Gastrocnemius medialis (tissue), 4 donors: ENCODE results near the gene TACC3.

Experiments
- CTCF ChIP-seq, 5 experiments: fragments of 450-650 bp in 3 of 5; fragments of 200-600 bp in 2 of 5; sonication (generic) in 2 of 5; IDR thresholded peaks in 4 of 5; conservative IDR thresholded peaks in 1 of 5; 1 replicate in 4 of 5; 2 replicates in 1 of 5; pipeline ENCODE4 v1.5.1; 2016 to 2019; ENCODE audit warnings: antibody characterized with exemption in 5 of 5, mild to moderate bottlenecking in 3 of 5, moderate library complexity in 3 of 5
- POLR2A ChIP-seq, 2 donors: fragments of 450-650 bp; IDR thresholded peaks; one replicate each; pipeline ENCODE4 v1.6.1; 2017; ENCODE audit warnings: antibody characterized with exemption in 2 of 2, mild to moderate bottlenecking in 2 of 2, moderate library complexity in 2 of 2

DNA sequence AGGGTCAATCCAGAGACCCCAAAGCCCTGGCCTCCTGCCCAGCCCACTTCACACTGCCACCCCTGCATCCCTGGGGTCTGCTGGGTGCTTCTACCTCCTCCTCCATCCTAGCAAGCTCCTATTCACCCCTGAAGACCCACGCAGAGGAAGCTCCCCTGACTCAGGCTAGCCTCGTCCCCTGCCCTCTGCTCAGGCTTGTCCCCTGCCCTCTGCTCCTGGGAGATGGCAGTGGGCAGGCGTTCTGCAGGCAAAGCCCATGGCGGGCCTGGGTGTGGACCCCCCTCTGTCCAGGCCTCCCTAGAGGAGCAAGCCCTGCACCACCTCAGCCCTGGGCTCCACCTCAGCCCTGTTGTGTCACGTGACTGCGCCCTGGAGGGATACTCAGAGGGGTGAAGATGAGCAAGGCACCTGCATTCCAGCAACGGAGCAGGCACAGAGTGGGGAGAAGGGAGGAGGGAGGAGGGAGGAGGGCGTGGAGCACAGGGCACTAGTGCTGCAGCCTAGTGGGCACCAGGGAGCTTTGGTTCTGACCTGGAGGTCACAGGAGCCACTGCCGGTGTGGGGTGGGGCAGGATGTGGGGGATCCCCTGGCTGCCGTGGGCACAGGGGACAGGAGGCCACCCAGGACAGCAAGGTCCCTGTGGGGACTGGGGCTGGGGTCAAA, 44.2 kb downstream of the TACC3 start:
- TF ChIP-seq CTCF (IDR thresholded peaks at IDR 0.05 in 4 of 5, conservative IDR thresholded peaks at IDR 0.05 in 1 of 5) (no peak), POLR2A (IDR thresholded peaks at IDR 0.05) (no peak)
